GM18498 (cell line): ENCODE measurements around the gene TEX36.
"Not testable (repeated sequence)": the region's sequence is repeated elsewhere in the genome, so short reads cannot be mapped to it uniquely, and the experiment has no call there.

Source experiments
- ATAC-seq: cut with Tn5 transposase; IDR thresholded peaks from one replicate; pipeline ENCODE4 v1.9.1; 2021; ENCODE audit warnings: mild to moderate bottlenecking, moderate library complexity; ENCODE audit not compliant: unreplicated experiment

TEX36 gene

GRCh38 chr10:125683063-125683462 lies at the start of gene TEX36:
TEX36 (minus strand) TSS chr10:125683163; CDS start chr10:125682989, 174 bp downstream.
- no peak for ATAC-seq

DNA sequence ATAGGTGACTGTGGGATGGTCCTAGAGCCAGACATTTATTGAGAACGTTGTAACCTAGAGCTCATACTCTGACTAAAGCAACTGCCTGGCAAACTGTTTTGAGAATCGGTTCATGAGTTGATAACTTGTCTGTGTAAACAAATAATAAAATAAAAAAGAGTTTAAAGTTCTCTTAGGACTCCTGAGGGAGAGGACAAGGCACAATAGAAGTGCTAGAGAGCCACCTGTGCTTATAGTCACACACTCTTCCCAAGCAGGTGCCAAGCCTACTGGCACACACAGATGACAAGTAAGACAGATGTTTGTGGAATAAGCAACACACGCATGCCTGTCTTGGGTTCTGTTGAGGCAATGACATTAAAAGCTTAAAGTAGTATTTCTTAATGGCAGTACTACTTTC lies 44.5 kb upstream of the TEX36 start:
- no peak for ATAC-seq

DNA sequence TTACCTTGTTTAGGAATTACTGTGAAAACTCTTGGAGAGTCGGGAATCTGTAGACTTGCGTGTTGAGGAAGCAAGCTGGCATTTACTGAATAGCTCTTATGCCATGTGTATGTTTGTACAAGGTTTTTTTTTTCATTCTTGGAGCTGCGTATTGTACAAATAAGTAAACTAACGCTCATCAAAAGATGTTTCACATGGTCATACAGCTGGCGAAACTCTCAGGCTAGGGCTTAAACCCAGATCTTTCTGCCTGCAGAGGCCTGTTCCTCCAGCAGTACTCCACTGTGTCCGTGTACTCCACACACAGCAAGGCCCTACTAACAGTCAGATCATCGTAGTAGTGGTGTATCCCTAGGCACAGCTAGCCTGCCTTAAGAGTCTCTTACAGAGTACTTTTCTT lies 44.0 kb upstream of the TEX36 start:
- no peak for ATAC-seq

- ATAC-seq = no peak
Measured at GRCh38 chr10:125722811-125723210, 39.8 kb upstream of the TEX36 start.

GRCh38 chr10:125721035-125721434 lies 38.1 kb upstream of the TEX36 start:
- peak; percentile 47 for ATAC-seq

DNA sequence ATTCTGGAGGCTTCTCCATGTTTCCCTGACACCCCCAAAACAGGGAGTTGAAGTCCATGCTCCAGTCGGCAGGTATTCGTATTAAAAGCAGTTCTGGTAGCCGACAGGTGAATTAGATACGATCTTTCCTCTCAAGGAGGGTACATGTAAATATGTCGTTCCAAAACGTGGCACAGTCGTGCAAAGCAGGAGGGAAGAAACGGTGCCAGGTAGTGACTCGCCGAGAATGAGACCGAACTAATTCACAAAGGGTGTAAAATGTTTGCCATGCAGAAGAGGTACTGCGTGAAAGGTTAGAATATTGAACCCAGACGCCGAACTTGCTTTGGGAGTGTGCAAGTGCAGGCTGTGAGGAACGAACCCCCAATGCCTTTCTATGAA lies 37.0 kb upstream of the TEX36 start:
- no peak for ATAC-seq

- peak; percentile 89 for ATAC-seq
Measured at GRCh38 chr10:125719173-125720001, 36.4 kb upstream of the TEX36 start, which contains the start of gene EDRF1. EDRF1 (plus strand) TSS chr10:125719709; CDS start chr10:125719808, 99 bp downstream.

DNA sequence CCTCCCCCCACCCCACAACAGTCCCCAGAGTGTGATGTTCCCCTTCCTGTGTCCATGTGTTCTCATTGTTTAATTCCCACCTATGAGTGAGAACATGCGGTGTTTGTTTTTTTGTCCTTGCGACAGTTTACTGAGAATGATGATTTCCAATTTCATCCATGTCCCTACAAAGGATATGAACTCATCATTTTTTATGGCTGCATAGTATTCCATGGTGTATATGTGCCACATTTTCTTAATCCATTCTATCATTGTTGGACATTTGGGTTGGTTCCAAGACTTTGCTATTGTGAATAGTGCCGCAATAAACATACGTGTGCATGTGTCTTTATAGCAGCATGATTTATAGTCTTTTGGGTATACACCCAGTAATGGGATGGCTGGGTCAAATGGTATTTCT lies 31.8 kb upstream of the TEX36 start:
- ATAC-seq = not testable (repeated sequence)

DNA sequence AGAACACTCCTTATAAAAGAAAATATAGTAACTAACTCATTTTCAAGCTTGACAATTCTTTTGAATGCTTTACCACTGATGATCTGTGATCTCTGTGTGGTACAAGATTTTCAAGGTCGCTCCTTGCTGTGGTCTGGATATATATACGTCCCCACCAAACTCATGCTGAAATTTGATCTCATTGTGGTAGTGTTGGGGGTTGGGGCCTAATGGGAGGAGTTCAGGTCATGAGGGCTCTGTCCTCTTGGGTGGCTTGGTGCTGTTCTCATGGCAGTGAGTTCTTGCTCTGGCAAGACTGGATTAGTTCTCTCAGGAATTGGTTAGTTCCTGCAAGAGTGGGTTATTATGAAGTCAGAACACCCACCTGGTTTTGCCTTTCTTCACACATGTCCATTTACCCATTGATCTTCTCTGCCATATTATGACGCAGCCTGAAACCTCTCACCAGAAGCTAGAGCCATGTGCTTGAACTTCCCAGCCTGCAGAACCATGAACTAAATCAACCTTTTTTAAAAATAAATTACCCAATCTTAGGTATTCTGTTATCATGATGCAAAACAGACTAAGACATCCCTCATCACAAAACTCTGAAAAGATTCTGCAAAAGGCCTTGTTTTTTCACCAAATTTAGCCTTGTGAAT lies 28.3 kb upstream of the TEX36 start:
- ATAC-seq = no peak

- ATAC-seq = no peak
Measured at GRCh38 chr10:125709553-125710474, 26.9 kb upstream of the TEX36 start.

DNA sequence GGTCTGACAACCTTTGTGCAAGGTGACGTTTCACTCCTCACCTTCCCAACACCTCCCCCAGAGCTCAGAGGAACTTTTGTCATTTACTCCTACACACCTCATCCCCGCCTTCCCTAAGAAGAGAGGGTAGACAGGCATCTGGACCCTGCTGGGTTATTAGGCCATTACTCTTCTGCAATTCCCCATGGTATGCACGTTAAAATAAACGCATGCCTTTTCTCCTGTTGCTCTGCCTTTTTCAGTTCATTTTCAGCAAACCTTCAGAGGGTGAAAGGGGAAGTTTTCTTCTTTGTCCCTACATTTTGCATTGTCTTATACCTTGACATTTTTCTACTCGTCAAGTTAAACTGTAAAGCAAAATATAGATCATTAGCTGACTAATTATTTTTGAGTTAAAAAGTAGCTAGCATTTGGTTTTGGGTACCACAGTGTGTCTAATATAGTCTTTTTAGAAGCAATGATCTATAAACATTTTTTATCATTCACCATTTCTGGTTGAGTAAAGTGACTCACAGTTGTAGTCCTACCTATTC lies 26.1 kb upstream of the TEX36 start:
- no peak for ATAC-seq

GRCh38 chr10:125707541-125708468 lies 24.8 kb upstream of the TEX36 start:
- no peak for ATAC-seq

- no peak for ATAC-seq
Measured at GRCh38 chr10:125700355-125700911, 17.5 kb upstream of the TEX36 start.

GRCh38 chr10:125699562-125700143 lies 16.7 kb upstream of the TEX36 start:
- no peak for ATAC-seq

- ATAC-seq = no peak
Measured at GRCh38 chr10:125698481-125698998, 15.6 kb upstream of the TEX36 start.

DNA sequence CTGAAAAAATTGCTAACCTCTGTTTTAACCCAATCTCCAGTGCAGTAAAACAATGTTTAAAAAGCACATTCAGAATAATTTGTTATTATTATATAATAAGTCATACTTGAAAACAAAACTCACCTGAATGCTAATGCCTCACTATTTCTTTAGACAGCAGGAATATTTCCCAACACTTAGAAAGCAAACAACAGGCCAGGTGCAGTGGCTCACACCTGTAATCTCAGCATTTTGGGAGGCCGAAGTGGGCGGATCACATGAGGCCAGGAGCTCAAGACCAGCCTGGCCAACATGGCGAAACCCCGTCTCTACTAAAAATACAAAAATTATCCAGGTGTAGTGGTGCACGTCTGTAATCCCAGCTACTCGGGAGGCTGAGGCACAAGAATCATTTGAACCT lies 13.9 kb upstream of the TEX36 start:
- ATAC-seq = not testable (repeated sequence)

- no peak for ATAC-seq
Measured at GRCh38 chr10:125694883-125695282, 11.9 kb upstream of the TEX36 start.

- ATAC-seq = no peak
Measured at GRCh38 chr10:125693524-125693847, 10.5 kb upstream of the TEX36 start.
